Stimulated activated CD8-positive, alpha-beta memory T cell treated with anti-CD3 and anti-CD28 coated beads, Interleukin-12 subunit alpha, Interleukin-12 subunit beta, amount 100 ng/mL, for 24 hours (primary cell): ENCODE data around the gene HLX.

Experiments
- DNase-seq: peaks from one replicate; pipeline ENCODE4 v3.0.0-alpha.2; 2020; ENCODE audit errors: extremely low read depth

Gene HLX

GRCh38 chr1:220896092-220896491, 16.8 kb downstream of the HLX start:
- no peak for DNase-seq

DNA sequence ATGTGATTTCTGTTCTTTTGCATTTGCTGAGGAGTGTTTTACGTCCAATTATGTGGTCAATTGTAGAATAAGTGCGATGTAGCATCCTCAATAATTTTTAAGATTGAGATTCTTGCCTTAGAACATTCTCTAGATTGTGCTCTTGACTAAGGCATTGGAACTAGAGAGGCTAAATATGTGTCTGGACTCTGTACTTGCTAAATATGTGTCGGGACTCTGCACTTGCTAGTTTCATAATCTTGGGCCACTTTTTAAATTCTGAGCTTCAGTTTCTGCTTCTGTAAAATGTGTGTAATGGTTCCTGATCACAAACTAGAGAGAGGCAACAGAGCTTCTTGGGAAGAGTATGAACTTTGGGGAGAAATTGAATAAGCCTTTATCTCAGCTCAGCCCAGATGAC, 21.6 kb downstream of the HLX start:
- DNase-seq = no peak

DNA sequence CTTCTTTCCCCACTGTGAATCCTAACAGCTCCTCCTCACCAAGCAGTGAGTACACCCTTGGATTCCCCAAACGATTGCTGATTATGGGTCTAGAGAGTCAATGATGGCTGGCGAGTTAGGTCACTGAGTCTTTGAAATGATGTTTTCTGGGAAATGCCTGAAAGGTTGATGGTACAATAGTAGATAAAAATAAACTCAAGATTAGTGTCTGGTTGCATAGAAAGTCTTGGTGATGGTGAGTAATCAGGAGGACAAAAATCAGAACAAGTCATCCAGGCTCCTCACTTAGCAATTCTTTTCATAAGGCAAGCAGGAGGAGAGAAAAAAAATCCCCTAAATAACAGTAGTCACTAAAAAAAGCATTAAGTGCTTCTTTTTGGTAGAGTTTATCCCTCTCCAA, 22.6 kb downstream of the HLX start:
- no peak for DNase-seq

DNA sequence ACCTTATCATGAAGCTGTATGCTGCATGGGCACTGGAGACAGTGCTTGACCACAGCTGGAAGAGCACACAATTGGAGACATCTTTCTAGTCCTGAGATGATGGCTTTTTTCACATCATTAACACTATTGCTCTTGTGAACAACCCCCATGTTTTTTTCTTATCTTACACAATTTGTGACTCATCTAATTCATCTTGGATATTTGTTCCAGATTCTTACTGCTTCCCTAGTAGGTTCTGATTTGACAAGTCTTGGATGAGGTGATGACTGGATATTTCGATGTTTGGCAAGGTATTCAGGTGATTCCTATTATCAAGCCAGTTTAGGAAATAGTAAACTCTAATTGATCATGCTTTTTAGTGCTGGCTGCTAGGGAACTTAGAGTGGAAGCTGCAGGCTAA, 23.7 kb downstream of the HLX start:
- no peak for DNase-seq

DNA sequence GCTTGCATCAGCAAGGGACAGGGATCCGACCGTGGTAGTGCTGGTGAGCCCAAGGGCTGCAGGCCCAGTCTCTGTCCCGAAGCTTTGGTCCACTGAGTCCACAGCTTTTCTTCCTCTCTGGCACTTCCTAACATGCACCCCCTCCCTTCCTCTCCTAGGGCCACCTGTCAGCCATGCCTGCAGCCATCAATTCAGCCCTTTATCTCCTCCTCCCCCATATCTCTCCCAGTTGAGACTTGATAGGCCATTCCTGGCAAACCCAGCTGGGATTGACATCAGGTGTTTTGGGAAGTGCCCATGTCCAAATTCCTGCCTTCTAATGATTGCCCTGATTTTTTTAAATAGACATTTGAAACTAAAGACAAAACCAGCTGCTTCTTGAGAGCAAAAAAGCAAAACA, 25.6 kb downstream of the HLX start:
- no peak for DNase-seq

DNA sequence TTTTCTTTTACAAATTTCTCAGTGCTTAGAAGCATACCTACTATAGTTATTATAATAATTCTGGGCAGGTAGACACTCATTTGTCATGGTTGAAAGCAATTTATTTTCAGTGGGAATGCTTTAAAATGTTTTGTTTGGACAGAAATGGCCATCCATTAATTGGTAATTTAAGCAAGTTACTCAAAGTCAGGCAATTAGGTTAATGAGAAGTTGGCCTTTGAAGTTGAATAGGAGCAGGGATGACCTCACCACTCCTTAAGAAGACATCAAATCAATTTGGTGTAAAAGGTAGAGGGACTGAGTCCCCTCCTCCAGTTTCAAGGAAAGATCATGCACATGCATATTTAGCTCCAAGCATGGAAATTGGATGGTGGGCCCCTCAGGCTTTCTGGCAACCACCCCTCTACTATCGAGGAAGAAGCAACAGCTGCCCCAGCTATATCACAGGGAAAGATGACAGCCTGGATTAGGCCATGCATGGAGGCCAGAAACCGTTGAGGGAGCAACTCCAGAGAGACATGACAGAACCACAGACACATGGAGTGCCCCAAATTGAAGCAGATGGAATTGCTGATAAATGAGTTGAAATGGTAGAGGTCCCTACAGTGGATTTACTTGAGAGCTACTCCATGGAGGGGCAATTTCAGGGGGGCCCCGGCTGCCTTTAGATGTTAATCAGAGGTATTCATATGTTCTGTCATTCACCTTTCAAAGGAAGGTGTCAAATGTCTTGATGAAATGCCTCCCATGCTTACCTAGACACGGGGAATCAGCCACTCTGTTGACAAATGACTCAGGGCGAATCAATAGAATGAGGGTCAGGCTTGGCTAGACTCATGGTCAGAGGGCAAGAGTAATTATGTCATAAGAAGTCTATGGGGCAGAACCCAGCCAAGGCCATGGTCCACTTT, 26.7 kb downstream of the HLX start:
- no peak for DNase-seq

GRCh38 chr1:220906561-220907334, 27.5 kb downstream of the HLX start:
- DNase-seq = no peak

GRCh38 chr1:220908757-220909156, 29.5 kb downstream of the HLX start:
- DNase-seq = no peak

GRCh38 chr1:220910021-220910420, 30.8 kb downstream of the HLX start:
- no peak for DNase-seq

- DNase-seq = no peak
Observed at GRCh38 chr1:220914283-220915116, 35.3 kb downstream of the HLX start.

GRCh38 chr1:220915117-220915440, 35.8 kb downstream of the HLX start:
- no peak for DNase-seq

- DNase-seq = no peak
Observed at GRCh38 chr1:220915954-220916353, 36.7 kb downstream of the HLX start.

DNA sequence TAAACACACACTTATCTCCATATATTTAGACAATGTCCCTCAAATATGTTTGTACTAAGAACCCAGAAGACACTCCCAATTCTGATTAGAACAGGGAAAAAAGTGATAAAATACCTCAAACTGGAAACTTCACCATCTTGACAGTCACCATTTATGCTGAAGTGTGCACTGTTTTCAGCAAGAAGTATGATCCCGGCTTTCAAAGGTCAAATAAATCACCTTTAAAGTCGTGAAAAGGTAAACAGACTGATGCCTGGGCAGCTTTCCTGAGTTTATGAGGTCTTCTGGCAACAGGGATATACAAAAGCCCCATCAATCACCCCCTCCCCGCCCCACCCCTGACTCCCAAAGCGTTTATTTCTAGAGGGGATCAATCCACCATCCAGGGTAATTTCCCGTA, 37.9 kb downstream of the HLX start:
- no peak for DNase-seq

- no peak for DNase-seq
Observed at GRCh38 chr1:220917535-220918209, 38.4 kb downstream of the HLX start.

- DNase-seq = no peak
Observed at GRCh38 chr1:220918285-220918951, 39.2 kb downstream of the HLX start.

DNA sequence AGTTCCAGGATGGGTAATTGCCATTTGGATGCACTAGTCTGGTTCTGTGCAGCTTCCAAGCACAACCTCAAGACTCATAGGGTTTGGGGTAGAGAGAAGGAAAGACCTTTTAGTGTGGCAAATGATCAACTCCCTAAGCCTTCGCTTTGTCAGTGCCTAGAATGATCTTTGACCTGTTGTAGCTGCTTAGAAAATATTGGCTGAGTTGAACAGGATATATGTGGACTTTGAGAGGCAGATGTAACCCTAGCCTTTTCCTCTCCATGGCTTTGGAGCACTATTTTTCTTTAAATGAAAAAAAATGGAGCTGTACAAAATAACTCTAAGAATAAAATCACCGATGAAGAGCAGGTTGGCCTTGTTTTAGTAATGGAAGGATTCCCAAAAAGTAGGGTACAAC, 41.7 kb downstream of the HLX start:
- DNase-seq = no peak

- DNase-seq = no peak
Observed at GRCh38 chr1:220921498-220921897, 42.3 kb downstream of the HLX start.

DNA sequence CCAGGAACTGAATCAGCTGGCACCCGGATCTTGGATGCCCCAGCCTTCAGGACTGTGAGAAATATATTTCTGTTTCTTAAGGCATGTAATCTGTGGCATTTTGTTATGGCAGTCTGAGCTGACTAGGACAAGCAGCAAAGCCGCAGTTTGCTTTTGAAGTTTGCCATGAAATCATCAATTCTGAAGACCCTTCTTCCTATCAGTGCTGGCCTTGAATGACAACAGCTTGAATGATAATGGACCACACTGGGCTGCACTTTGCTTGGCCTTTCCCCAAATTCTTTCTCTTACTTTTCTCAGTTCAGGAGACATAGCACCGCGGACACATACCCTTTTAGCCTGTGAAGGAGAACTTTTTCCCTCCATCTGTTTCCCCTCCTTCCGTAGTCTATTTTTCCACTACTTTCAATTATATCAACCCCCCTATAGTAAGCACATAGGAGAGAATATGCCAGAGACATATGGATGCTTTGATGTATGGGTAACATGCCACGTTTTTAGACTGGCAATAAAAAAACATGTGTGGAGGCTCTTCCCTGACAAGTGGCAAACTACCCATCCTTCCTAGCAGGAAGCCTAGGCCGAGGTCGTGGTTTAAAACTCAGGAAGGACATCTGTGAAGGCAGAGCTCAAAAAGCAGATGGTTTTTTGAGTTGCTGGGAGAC, 42.9 kb downstream of the HLX start:
- no peak for DNase-seq

- no peak for DNase-seq
Observed at GRCh38 chr1:220922951-220923350, 43.7 kb downstream of the HLX start.

DNA sequence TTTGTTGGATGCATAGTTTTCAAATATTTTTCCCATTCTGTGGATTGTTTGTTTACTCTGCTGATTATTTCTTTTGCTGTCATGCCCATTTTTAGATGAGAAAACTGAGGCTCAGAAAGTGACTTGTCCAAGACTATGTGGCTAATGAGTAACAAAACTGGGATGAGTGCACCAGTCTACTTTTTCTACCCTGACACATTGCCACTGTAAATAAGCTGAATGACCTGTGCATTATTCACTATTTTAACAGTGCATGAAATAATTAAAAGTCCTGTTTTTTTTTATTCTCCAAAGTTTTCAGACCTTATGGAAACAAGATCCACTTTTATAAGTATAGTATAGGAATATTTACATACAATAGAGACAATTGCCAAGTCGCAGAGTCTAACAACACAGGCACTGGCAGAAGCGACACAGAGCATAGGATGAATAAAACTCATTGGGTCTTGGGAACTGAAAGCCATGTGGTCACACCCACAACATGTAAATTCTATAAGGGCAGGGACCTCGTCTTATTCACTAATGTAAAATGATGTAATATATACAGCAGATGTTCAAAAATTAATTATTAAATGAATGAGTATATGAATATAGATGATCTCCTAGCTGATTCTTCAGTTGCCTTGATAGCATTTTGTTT, 45.2 kb downstream of the HLX start:
- no peak for DNase-seq
